ENCODE results near the gene IGFL1. TPM values are rescaled to one million over a fixed set of nuclear protein-coding genes. Genes with fewer than 3 reads are reported as not detected.
"Not testable (repeated sequence)": the region's sequence is repeated elsewhere in the genome, so short reads cannot be mapped to it uniquely, and the experiment has no call there.

The IGFL1 gene
- total RNA-seq, 1 experiment from 2014 or later, result not detected

DNA sequence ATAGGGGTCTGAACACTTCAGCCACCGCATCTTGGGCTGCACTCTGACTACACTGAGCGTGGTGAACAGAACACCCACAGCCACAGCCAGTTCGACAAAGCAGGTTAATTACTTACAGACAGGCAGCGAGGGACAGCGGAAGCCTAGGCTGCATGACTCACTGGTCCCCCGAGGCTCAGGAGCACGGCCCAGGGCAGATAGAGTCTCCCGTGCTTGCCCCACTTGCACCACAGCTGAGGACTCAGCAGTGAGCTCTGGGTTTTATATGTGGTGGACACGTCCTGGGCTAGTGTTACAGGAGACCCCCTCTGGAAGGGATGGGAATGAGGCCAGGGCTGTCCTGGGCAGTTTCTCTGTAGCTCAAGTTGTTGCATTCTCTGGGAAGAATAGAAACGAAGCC lies 5.8 kb upstream of the IGFL1 start:
- DNase-seq (ENCODE audit: low read depth), result peak; percentile 75

DNA sequence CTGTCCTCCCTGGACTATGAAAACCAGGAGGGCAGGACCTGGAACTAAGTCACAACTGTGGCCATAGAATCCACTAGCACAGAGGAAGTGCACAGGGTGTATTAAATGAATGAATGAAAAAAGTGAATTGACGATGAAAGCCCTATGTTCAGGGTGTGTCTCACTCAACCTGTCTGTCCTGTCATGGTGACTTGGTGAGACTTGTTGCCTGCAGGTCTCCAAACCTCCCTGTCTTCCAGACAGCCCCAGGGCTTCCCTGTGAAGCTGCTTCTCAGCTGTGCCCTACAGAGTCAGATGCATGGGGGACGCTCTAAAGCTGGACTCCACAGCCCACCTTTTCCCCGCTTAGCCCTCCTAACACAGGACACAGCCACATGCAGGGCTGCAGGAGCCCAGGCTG lies 4.8 kb upstream of the IGFL1 start:
- DNase-seq (ENCODE audit: low read depth), result no peak

DNA sequence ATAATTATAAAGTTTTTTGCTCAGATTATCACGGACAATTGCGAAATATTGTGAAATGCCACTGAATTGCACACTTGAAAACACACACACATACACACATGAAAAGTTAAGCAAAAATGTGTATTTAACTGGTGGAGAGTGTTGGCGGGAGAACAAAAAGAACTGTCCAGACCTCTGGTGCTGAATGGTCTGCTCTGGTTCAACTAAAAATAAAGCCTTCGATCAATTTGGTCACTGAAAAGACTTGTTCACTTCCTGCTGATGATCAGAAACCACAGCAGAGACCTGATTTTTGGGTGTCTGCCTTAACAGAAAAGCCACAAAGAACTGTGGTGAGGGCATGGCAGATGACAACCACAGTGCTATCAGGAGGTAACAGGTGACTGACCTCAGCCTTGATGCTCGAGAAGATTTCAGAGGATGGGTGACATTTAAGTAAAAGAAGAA lies 4.0 kb upstream of the IGFL1 start:
- DNase-seq (ENCODE audit: low read depth), result peak; percentile 27

DNA sequence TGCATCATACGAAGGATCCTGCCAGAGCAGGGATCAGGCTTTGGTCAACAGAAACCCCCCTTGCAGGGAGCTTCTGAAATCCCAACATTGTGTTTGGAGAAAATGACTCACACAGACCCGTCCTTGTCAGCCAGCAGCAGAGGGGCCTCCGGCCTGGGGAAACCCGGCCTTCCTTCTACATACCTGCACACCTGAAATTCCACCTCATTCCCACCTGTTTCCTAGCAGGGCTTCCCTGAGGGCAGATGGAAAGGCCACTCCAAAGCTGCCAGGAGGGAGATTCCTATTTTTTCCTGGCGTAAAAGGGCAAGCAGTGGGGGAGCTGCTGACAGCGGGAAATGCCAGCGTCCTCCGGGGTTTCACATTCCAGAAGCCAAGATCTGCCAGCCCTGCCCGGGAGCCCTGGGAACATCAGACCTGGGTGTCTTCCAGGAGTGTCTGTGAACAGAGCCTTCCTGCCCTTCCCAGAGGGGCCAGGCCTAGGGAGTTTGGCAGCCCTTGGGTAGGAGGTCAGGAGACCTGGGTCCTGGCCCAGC lies 3.0 kb upstream of the IGFL1 start:
- DNase-seq (ENCODE audit: low read depth), result no peak

GRCh38 chr19:46232029-46232428 lies 2.5 kb downstream of the IGFL1 start:
- DNase-seq (ENCODE audit: low read depth), result no peak

DNA sequence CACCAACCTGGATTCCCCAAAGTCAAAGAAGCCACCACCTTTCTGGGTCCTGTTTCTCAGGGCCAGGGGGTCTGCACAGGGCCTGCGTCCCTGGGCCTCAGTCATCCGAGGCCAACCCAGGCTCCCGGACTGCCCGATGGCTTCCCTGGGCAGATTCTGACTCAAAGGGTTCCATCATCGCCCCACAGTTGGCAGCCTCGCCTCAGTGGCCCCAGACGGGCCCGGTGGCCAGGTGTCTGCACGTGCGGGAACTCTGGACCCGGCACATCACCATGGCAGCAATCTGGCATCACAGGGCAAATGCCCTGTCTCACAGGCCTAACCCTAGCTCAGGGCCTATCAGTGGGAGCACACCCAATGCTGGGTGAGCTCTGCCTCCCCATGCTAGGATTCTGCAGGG lies 2.9 kb downstream of the IGFL1 start:
- DNase-seq (ENCODE audit: low read depth), result no peak

GRCh38 chr19:46232938-46233621 lies 3.5 kb downstream of the IGFL1 start:
- no peak for DNase-seq (ENCODE audit: low read depth)

GRCh38 chr19:46233871-46234270 lies 4.3 kb downstream of the IGFL1 start:
- not testable (repeated sequence) for DNase-seq (ENCODE audit: low read depth)

DNA sequence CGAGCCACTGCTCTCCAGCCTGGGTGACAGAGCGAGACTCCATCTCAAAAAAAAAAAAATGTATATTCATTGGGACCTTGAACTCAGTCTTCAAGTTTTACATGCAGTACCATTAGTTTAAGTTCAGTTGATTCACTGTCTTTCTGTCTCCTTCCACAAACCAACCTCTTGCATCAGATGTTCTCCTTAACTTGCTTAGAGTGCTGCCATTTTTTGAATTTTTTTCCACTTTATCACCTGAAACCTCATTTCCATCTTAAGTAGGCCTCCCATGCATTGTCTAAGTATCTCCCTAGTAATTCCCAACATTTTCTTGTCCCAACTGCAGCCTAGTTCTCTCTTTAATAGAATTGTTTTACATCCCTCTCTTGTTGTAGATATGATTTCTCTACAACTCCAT lies 8.6 kb downstream of the IGFL1 start:
- DNase-seq (ENCODE audit: low read depth), result not testable (repeated sequence)

DNA sequence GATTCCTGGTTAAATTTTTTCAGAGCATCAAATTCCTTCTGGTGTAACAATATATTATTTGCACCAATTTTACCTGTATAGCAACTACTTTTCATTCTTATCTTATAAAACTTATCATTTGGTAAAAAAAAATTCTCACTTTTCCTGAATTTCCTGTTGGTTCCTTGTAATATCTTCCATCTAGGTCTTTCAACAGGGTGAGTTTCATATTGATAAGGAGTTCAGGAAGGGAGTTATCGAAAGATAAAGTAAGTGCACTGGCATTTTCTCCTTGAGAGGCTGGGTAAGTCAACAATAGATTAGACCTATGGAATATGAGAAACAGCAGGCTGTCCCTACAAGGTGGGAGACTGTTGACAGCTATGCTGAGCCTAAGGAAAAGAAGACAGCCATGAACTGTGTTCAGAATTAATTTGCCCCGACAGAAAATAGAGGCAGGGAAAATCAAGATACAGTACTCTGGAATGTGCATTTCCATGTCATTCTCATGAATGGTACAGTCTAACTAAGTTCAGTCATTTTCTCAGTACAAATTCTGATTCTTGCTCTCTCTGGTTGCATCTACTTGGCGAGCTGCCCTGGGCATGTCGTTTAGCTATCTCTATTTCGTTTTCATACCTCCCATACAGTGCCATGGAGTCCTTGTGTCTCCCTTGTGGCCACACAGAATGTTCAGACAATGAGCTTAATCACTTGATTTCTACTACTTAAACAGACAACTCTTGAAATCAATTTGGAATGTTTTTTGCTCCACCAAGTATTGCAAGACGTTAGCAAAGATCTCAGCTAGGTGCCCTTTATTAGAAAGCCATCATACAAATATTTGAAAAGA lies 9.9 kb downstream of the IGFL1 start:
- DNase-seq (ENCODE audit: low read depth), result no peak

DNA sequence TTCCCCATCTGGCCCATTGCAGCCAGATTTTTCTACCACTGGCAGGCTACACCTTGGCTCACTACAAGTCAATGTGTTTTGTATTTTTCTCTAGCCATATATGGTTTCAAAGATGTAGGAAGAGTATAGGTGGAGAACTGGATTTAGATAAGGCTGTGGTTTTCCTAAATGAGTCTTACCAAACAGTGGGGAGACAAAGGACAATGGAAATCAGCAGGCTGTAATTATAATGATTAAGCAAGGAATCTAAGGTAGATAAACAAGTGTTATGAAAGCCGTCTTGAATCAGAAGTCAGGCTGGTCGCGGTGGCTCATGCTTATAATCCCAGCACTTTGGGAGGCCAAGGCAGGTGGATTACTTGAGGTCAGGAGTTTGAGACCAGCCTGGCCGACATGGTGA lies 11.2 kb downstream of the IGFL1 start:
- no peak for DNase-seq (ENCODE audit: low read depth)

DNA sequence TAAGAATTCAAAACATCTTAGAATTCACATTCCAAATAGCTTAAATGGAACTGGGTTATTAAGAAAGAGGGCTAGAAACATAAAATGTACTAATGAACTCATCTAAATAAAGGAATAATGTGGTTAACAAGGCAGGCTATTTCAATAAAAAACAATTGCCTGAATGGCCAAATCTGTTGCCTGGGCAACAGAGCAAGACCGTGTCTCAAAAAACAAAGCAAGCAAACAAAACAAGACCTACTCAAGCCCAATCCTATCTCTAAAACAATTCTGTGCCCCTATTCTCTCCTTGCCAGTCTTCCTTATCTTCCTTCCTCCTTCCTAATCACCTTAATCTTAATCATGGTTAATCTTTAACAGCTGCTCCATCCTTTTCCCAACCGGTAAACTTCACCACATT lies 12.1 kb downstream of the IGFL1 start:
- DNase-seq (ENCODE audit: low read depth), result no peak

DNA sequence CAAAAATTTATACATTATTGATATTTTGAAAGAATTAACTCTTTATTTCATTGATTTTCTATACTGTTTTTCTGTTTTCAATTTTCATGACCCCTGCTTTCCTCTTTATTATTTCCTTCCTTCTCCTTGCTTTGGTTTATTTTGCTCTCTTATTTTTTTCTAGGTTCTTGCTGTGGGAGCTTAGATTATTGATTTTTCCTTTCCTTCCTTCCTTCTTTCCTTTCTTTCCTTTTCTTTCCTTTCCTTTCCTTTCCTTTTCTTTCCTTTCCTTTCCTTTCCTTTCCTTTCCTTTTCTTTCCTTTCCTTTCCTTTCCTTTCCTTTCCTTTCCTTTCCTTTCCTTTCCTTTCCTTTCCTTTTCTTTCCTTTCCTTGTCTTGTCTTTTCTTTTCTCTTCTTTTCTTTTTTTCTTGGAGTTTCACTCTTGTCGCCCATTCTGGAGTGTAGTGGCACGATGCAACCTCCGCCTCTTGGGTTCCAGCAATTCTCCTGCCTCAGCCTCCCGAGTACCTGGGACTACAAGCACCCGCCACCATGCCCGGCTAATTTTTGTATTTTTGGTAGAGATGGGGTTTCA lies 13.6 kb downstream of the IGFL1 start:
- not testable (repeated sequence) for DNase-seq (ENCODE audit: low read depth)

DNA sequence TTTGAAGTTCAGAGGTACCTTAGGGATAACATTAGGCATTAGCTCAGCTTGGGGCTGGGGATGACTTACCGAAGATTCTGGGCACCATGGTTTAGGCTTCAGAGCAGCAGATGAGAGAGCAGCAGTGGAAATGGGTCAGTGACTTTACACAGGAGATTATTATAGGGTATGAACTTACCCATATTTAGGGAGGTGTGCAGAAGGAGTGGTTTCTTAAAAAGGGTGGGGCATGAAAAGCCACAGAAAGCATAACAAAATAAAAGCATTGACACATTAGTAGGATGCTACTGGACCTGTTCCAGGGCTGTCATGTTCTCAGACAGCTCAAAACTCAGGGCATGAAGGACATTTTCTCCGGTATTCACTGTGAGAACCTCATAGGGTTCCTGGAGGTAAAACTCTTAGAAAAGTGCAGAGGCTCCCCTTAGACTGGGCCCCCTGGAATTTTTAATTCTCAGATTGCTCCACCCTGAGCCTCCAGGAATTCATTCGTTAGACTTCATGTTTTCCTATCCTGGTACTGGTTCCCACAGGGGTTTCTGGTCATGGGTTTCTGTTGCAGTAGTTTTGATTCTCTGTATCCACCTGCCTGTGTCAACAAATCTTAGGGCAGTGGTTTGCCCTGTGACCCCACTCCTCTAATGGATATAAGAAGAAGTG lies 20.7 kb downstream of the IGFL1 start:
- DNase-seq (ENCODE audit: low read depth), result no peak

DNA sequence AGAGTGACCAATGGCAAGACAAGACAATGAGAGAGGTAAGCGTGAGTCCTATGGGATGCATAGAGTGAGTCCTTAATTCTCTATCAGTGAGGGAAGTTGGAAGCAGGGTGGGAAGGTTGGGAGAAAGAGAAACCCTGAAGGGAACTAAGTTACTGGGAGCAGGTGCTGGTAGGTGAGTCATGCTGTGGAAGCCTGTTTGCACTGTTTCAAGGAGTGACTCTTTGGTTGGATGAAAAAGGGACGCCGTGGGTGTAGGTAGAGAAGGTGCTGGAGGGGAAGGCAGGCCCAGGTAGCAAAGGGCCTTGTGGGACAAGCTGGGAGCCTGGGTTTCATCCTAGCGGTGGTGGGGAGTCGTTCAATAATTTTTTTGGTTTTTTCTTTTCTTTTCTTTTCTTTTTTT lies 21.9 kb downstream of the IGFL1 start:
- DNase-seq (ENCODE audit: low read depth), result no peak

- DNase-seq (ENCODE audit: low read depth), result peak; percentile 66
These were observed 25.2 kb downstream of the IGFL1 start for GRCh38 chr19:46254776-46255175.

GRCh38 chr19:46256855-46257254 lies 27.3 kb downstream of the IGFL1 start:
- DNase-seq (ENCODE audit: low read depth), result no peak

DNA sequence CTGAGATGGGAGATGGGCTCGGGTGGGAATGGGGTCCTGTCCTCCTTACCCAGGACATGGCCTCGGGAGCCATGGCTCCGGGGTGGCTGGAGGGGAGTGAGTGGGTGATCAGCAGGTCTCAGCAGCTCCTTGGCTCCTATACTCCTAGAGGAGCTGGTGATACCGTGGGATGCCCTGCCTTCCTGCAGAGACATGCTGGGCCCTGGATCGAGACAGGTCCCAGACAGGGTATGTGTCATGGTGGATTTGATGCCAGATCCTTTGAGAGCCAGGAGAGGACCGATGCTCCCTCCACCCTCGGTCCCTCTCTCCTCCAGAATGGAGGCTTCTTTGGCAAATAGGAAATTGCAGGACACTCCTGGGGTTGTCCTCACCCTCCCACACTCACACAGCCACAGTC lies 32.0 kb downstream of the IGFL1 start:
- not testable (repeated sequence) for DNase-seq (ENCODE audit: low read depth)

- DNase-seq (ENCODE audit: low read depth), result peak; percentile 88
These were observed 33.2 kb downstream of the IGFL1 start for GRCh38 chr19:46262684-46263296.

DNA sequence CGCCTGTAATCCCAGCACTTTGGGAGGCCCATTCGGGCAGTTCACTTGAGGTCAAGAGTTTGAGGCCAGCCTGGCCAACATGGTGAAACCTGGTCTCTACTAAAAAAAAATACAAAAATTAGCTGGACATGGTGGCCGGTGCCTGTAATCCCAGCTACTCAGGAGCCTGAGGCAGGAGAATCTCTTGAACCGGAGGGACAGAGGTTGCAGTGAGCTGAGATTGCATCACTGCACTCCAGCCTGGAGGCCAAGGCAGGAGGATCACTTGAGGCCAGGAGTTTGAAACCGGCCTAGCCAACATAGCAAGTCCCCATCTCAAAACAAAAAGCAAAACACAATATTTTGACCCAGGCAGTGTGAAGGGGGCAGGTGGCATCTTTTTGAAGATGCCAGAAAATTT lies 35.3 kb downstream of the IGFL1 start:
- DNase-seq (ENCODE audit: low read depth), result not testable (repeated sequence)

DNA sequence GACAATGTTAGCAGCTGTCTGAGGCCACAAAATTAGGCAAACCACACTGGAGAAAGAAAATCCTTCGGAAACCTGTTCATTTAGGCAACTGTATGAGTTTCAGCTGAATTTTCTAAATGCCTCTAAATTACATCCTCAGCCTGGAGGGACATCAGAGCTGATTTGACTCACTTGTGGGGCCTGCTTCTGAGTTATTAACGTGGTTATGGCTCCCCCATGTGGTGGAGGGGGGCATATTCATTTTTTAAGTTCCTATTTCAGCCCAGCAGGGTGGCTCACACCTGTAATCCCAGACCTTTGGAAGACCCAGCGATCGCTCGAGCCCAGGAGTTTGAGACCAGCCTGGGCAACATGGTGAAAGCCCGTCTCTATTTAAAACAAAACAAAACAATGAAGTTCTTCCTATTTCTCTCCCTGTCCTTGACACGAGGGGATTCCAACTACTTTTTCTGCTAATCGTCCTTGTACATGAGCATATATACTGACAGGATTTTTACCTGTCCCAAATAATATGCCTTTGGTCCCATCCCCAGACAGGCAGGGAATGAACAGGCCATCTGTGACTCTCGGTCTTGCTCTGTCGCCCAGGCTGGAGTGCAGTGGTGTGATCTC lies 35.8 kb downstream of the IGFL1 start:
- DNase-seq (ENCODE audit: low read depth), result peak; percentile 78
